BJ (cell line): ENCODE results near the gene PRKG1. TPM values are rescaled to one million over a fixed set of nuclear protein-coding genes. Genes with fewer than 3 reads are reported as not detected.

Source experiments
- CTCF ChIA-PET: fragments of 350-600 bp; formaldehyde crosslinking; extraction: SDS; loops from one replicate; lab custom pipeline; 2021; ENCODE audit warnings: antibody characterized with exemption, inconsistent platforms; lab: Yijun Ruan, JAX
- POLR2A ChIA-PET: fragments of 300-600 bp; sonication (Branson Sonifier 250); formaldehyde crosslinking; extraction: SDS; loops from one replicate; lab custom pipeline; 2021; ENCODE audit warnings: antibody characterized with exemption; lab: Charles Lee
- DNase-seq: peaks from one replicate; pipeline ENCODE4 v3.0.0-alpha.2; 2011; ENCODE audit warnings: low read depth
- H3K27me3 ChIP-seq: 2 replicates; pipeline ENCODE4 v1.6.0; 2011; ENCODE audit warnings: low read length; ENCODE audit not compliant: control insufficient read depth, insufficient read depth
- H3K36me3 ChIP-seq: 2 replicates; pipeline ENCODE4 v1.5.1; 2011; ENCODE audit warnings: low read length; ENCODE audit not compliant: control insufficient read depth, insufficient read depth
- H3K4me3 ChIP-seq: 2 replicates; pipeline ENCODE4 v1.5.1; 2011; ENCODE audit warnings: low read depth, mild to moderate bottlenecking, control low read depth, low read length
- CTCF ChIP-seq: IDR thresholded peaks from 2 replicates; pipeline ENCODE4 v1.5.1; 2011; ENCODE audit warnings: low read depth, mild to moderate bottlenecking, control low read depth, inconsistent platforms, low read length, moderate library complexity; ENCODE audit not compliant: insufficient read depth
- polyA plus RNA-seq: library from polyadenylated mRNA; depleted of rRNA; stranded (reverse); fragments of >200 nt; gene quantifications from 2 replicates; pipeline ENCODE4 v1.2.3, GENCODE V29; 2011

The PRKG1 gene
- polyA plus RNA-seq, 1 experiment = 9.7 TPM

GRCh38 chr10:51034769-51035168 lies 39.5 kb upstream of the PRKG1 start:
- ChIA-PET CTCF (interaction anchor here (0.7 kb wide), 1 partner anchor 956 kb away, joined by 3 read pairs; no protein-coding TSS in a partner anchor), POLR2A (no interaction called here)
- TF ChIP-seq CTCF = no peak
- Histone ChIP-seq H3K27me3 (no peaks in the 10 kb centered on the region), H3K36me3 (no peaks in the 10 kb centered on the region), H3K4me3 (no peak overlapping the region)
- DNase-seq = no peak

- TF ChIP-seq CTCF = no peak
- Histone ChIP-seq H3K4me3 (no peak overlapping the region), H3K36me3 (no peaks in the 10 kb centered on the region), H3K27me3 (no peaks in the 10 kb centered on the region)
- ChIA-PET POLR2A (no interaction called here), CTCF (interaction anchor here (0.6 to 0.7 kb wide), 3 partner anchors 19 to 955 kb away, joined by 3 to 4 read pairs (median 3); no protein-coding TSS in a partner anchor)
- DNase-seq = no peak
Measured at GRCh38 chr10:51035344-51035743, 38.9 kb upstream of the PRKG1 start.

GRCh38 chr10:51045871-51046270 lies 28.4 kb upstream of the PRKG1 start:
- H3K4me3 ChIP-seq = no peak overlapping the region
- CTCF ChIA-PET = no interaction called here
- DNase-seq = no peak
- POLR2A ChIA-PET = no interaction called here
- no peaks in the 10 kb centered on the region for H3K36me3 ChIP-seq
- H3K27me3 ChIP-seq = no peaks in the 10 kb centered on the region
- no peak for TF ChIP-seq CTCF

GRCh38 chr10:51046654-51047053 lies 27.6 kb upstream of the PRKG1 start:
- no peaks in the 10 kb centered on the region for H3K27me3 ChIP-seq
- ChIA-PET CTCF (interaction anchor here (1.0 kb wide), 1 partner anchor 18 kb away, joined by 3 read pairs; no protein-coding TSS in a partner anchor), POLR2A (no interaction called here)
- H3K4me3 ChIP-seq = no peak overlapping the region
- no peak for DNase-seq
- no peak for TF ChIP-seq CTCF
- no peaks in the 10 kb centered on the region for H3K36me3 ChIP-seq

- no peak; the same call in 1 of the 2 replicates for TF ChIP-seq CTCF
- CTCF ChIA-PET = interaction anchor here (1.0 kb wide), 1 partner anchor 19 kb away, joined by 3 read pairs; no protein-coding TSS in a partner anchor
- no peak for DNase-seq
- H3K4me3 ChIP-seq = no peak overlapping the region
- H3K36me3 ChIP-seq = no peaks in the 10 kb centered on the region
- H3K27me3 ChIP-seq = no peaks in the 10 kb centered on the region
- POLR2A ChIA-PET = no interaction called here
Measured at GRCh38 chr10:51047857-51048256, 26.4 kb upstream of the PRKG1 start.
